GM23248 (cell line): ENCODE data around the gene FAM89A. TPM values are rescaled to one million over a fixed set of nuclear protein-coding genes. Genes with fewer than 3 reads are reported as not detected.
"Not testable (repeated sequence)": the region's sequence is repeated elsewhere in the genome, so short reads cannot be mapped to it uniquely, and the experiment has no call there.

Source experiments
- DNase-seq: peaks from one replicate; pipeline ENCODE4 v3.0.0-alpha.2; 2015
- H2AFZ ChIP-seq: fragments of 200-600 bp; sonication (generic); 2 replicates; pipeline ENCODE4 v1.6.1; 2016; ENCODE audit warnings: antibody characterized with exemption
- H3F3A ChIP-seq: fragments of 200-600 bp; sonication (generic); 2 replicates; pipeline ENCODE4 v1.6.1; 2016; ENCODE audit warnings: mild to moderate bottlenecking, antibody characterized with exemption, mixed run types; ENCODE audit not compliant: insufficient read depth
- H3K27ac ChIP-seq: fragments of 200-600 bp; sonication (generic); 2 replicates; pipeline ENCODE4 v1.5.1; 2016; ENCODE audit warnings: mild to moderate bottlenecking
- H3K27me3 ChIP-seq: fragments of 200-600 bp; sonication (generic); replicated peaks from 2 replicates; pipeline ENCODE4 v1.6.1; 2016; ENCODE audit warnings: mild to moderate bottlenecking; ENCODE audit not compliant: insufficient read depth
- H3K36me3 ChIP-seq: fragments of 200-600 bp; sonication (generic); 2 replicates; pipeline ENCODE4 v1.6.1; 2016; ENCODE audit warnings: low read depth, mild to moderate bottlenecking
- H3K4me1 ChIP-seq: fragments of 200-600 bp; sonication (generic); 2 replicates; pipeline ENCODE4 v1.6.1; 2016; ENCODE audit warnings: mild to moderate bottlenecking; ENCODE audit not compliant: insufficient read depth
- H3K4me2 ChIP-seq: fragments of 200-600 bp; sonication (generic); one replicate; pipeline ENCODE4 v1.6.1; 2016; ENCODE audit warnings: mild to moderate bottlenecking; ENCODE audit not compliant: unreplicated experiment
- H3K4me3 ChIP-seq: fragments of 200-600 bp; sonication (generic); 2 replicates; pipeline ENCODE4 v1.5.1; 2016; ENCODE audit warnings: mild to moderate bottlenecking
- H3K79me2 ChIP-seq: fragments of 200-600 bp; sonication (generic); 2 replicates; pipeline ENCODE4 v1.6.1; 2016; ENCODE audit warnings: mild to moderate bottlenecking; ENCODE audit not compliant: insufficient read depth
- H3K9ac ChIP-seq: fragments of 200-600 bp; sonication (generic); 2 replicates; pipeline ENCODE4 v1.6.1; 2016; ENCODE audit warnings: mild to moderate bottlenecking
- H3K9me2 ChIP-seq: fragments of 200-600 bp; sonication (generic); 2 replicates; pipeline ENCODE4 v1.6.1; 2016; ENCODE audit warnings: mixed run types, mild to moderate bottlenecking, moderate library complexity; ENCODE audit not compliant: insufficient read depth
- H3K9me3 ChIP-seq: fragments of 200-600 bp; sonication (generic); one replicate; pipeline ENCODE4 v1.6.1; 2017; ENCODE audit warnings: low read depth
- H4K20me1 ChIP-seq: fragments of 200-600 bp; sonication (generic); 2 replicates; pipeline ENCODE4 v1.6.0; 2016; ENCODE audit not compliant: insufficient read depth
- EZH2 ChIP-seq: fragments of 200-600 bp; sonication (generic); IDR thresholded peaks from 2 replicates; pipeline ENCODE4 v1.6.1; 2018; ENCODE audit warnings: antibody characterized with exemption, mild to moderate bottlenecking; ENCODE audit not compliant: insufficient read depth, poor library complexity, severe bottlenecking
- EZH2phosphoT487 ChIP-seq: fragments of 200-600 bp; sonication (generic); IDR thresholded peaks from 2 replicates; pipeline ENCODE4 v1.6.1; 2018; ENCODE audit warnings: antibody characterized with exemption, moderate library complexity, mild to moderate bottlenecking, low read depth; ENCODE audit not compliant: insufficient read depth
- WGBS, 2 experiments: methylation state at CpG; one replicate each; pipeline ENCODE4 v1.1.6; 2015 to 2017; ENCODE audit warnings: low lambda C conversion rate in 2 of 2, low coverage in 1 of 2; ENCODE audit errors: missing lambda C conversion rate in 2 of 2; 5-methylcytosine and 5-hydroxymethylcytosine counted together
- in situ Hi-C: fragments of 300-500 bp; cut with MboI; formaldehyde crosslinking; loops from 2 replicates; pipeline ENCODE4 v1.15.0; 2020
- polyA plus RNA-seq: library from polyadenylated mRNA; unstranded; fragments of >200 nt; fragmentation: Nextera tagmentation; extraction: Ambion mirVana; gene quantifications from 2 replicates; pipeline ENCODE4 v1.2.1, GENCODE V29; 2016
- total RNA-seq: library from RNA; depleted of rRNA; stranded (reverse); fragments of >200 nt; shearing (Covaris generic); gene quantifications from 2 replicates; pipeline ENCODE4 v1.2.3, GENCODE V29; 2014

Gene FAM89A
- total and polyA plus RNA-seq, 2 experiments from 2014 or later: 3.1 to 6.3 TPM

GRCh38 chr1:231049121-231049979, 9.3 kb upstream of the FAM89A start:
- H3K79me2 ChIP-seq: no peaks in the 10 kb centered on the region
- in situ Hi-C loops: no loop called here
- no peak for DNase-seq
- H3K27ac ChIP-seq: no peak overlapping the region
- H3K4me1 ChIP-seq: 0 out of 2 replicates have a peak, but pooled peaks cover 4% of the 10 kb centered on the region
- H3K27me3 ChIP-seq: peaks cover 7% of the 10 kb centered on the region
- no peak overlapping the region for H3K4me3 ChIP-seq
- no peaks in the 10 kb centered on the region for H3K36me3 ChIP-seq
- H4K20me1 ChIP-seq: no peaks in the 10 kb centered on the region
- H2AFZ ChIP-seq: no peak overlapping the region
- no peaks in the 10 kb centered on the region for H3K9me2 ChIP-seq
- TF ChIP-seq EZH2phosphoT487 (no peak), EZH2 (no peak)
- no peak overlapping the region for H3K9ac ChIP-seq
- H3K4me2 ChIP-seq: no peak overlapping the region
- WGBS, 2 experiments: 41 to 47% methylated on average over 10 of the region's 10 CpGs
- no peaks in the 10 kb centered on the region for H3K9me3 ChIP-seq
- no peaks in the 10 kb centered on the region for H3F3A ChIP-seq

- in situ Hi-C loops, H3K4me3 ChIP-seq, H3K4me2 ChIP-seq: not testable (repeated sequence)
These were observed 8.4 kb upstream of the FAM89A start for GRCh38 chr1:231048419-231048818.

GRCh38 chr1:231047529-231047928, 7.5 kb upstream of the FAM89A start:
- H4K20me1 ChIP-seq, H3K27ac ChIP-seq, H3K79me2 ChIP-seq, H3K36me3 ChIP-seq, H3K27me3 ChIP-seq, DNase-seq, H3K9ac ChIP-seq, H3K9me2 ChIP-seq, H3F3A ChIP-seq, H3K4me1 ChIP-seq, H3K4me3 ChIP-seq, H2AFZ ChIP-seq, H3K4me2 ChIP-seq, in situ Hi-C loops, H3K9me3 ChIP-seq: not testable (repeated sequence)

More at GRCh38 chr1:231048419-231048818, 8.4 kb upstream of the FAM89A start:
- not testable (repeated sequence) for H3K9ac ChIP-seq, H3F3A ChIP-seq, H2AFZ ChIP-seq, H3K79me2 ChIP-seq, H4K20me1 ChIP-seq, H3K4me1 ChIP-seq, H3K27ac ChIP-seq, H3K9me3 ChIP-seq, H3K27me3 ChIP-seq, H3K36me3 ChIP-seq, DNase-seq, H3K9me2 ChIP-seq
- 78% methylated on average over 9 of the region's 9 CpGs for whole genome bisulfite sequencing, 2 experiments

- TF ChIP-seq EZH2 (no peak), EZH2phosphoT487 (no peak)
- Histone ChIP-seq H4K20me1 (no peaks in the 10 kb centered on the region), H2AFZ (no peak overlapping the region), H3F3A (no peaks in the 10 kb centered on the region), H3K27ac (no peak overlapping the region), H3K4me1 (no peaks in the 10 kb centered on the region), H3K9ac (no peak overlapping the region), H3K79me2 (no peaks in the 10 kb centered on the region), H3K4me3 (no peak overlapping the region), H3K27me3 (peaks cover 8% of the 10 kb centered on the region), H3K9me3 (no peaks in the 10 kb centered on the region), H3K9me2 (no peaks in the 10 kb centered on the region), H3K36me3 (no peaks in the 10 kb centered on the region), H3K4me2 (no peak overlapping the region)
- no peak for DNase-seq
- WGBS, 2 experiments: 23 to 74% methylated on average over 2 of the region's 2 CpGs
- in situ Hi-C loops: no loop called here
These were observed 6.8 kb upstream of the FAM89A start for GRCh38 chr1:231046730-231047395.

DNA sequence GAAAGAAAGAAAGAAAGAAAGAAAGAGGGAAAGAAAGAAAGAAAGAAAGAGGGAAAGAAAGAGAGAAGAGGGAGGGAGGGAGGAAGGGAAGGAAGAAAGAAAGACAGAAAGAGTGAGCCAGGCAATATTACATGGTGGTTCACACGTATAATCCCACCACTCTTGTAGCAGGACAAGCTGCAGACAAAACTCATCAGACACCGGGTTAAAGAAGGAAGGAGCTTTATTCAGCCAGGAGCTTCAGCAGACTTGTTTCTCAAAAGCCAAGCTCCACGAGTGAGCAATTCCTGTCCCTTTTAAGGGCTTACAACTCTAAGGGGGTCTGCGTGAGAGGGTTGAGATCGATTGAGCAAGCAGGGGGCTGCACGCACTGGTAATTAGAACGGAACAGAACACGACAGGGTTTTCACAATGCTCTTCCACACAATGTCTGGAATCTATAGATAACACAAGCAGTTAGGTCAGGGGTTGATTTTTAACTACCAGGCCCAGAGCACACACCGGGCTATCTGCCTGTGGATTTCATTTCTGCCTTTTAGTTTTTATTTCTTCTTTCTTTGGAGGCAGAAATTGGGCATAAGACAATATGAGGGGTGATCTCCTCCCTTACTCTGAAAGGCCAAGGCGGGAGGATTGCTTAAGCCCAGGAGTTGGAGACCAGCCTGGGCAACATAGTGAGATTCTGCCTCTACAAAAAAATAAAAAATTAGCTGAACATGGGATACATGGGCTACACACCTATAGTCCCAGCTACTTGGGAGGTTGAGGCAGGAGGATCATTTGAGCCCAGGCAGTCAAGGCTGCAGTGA, 6.1 kb upstream of the FAM89A start:
- H3K79me2 ChIP-seq, H3K4me3 ChIP-seq, H3K9me2 ChIP-seq, H4K20me1 ChIP-seq, H3K4me1 ChIP-seq, H3K36me3 ChIP-seq, H3K27ac ChIP-seq, DNase-seq, H2AFZ ChIP-seq, H3K9me3 ChIP-seq, in situ Hi-C loops, H3K4me2 ChIP-seq, H3K9ac ChIP-seq, H3F3A ChIP-seq: not testable (repeated sequence)
- 37 to 40% methylated on average over 10 of the region's 10 CpGs for WGBS, 2 experiments
- H3K27me3 ChIP-seq: peaks cover 12% of the 10 kb centered on the region
